K562 (cell line): Measurements from ENCODE around the gene DCAF11. TPM values are rescaled to one million over a fixed set of nuclear protein-coding genes. Genes with fewer than 3 reads are reported as not detected.

Experiments used
- ATAC-seq: fragments of 200-7000 bp; cut with Tn5 transposase; 3 replicates; pipeline ENCODE4 v1.9.1; 2020; ENCODE audit warnings: moderate library complexity
- BruUV-seq: library from RNA; stranded (reverse); fragments of 400-500 nt; replicated peaks from 2 replicates; lab custom pipeline; 2021; lab: Mats Ljungman, UMichigan
- CTCF ChIA-PET: fragments of 300-600 bp; formaldehyde crosslinking; extraction: SDS; loops from one replicate; lab custom pipeline; 2021; ENCODE audit warnings: low intra/inter-chr PET ratio; lab: Yijun Ruan, JAX
- POLR2A ChIA-PET: fragments of 300-600, 350-650 bp; sonication (Branson Sonifier 250); formaldehyde crosslinking; extraction: SDS; loops from one replicate; lab custom pipeline; 2021; ENCODE audit warnings: antibody characterized with exemption, inconsistent platforms; lab: Yijun Ruan, JAX
- DNase-seq, 4 experiments: peaks; one replicate each; pipeline versions ENCODE4 v3.0.0 to v3.0.0-alpha.2; 2011 to 2018; ENCODE audit warnings: low spot score in 3 of 4, mixed read lengths in 3 of 4; ENCODE audit errors: extremely low read depth in 1 of 4
- FAIRE-seq: peaks from 2 replicates; lab custom pipeline; 2011; peaks lifted over from hg19 to GRCh38; lab: Jason Lieb, UNC
- H2AFZ ChIP-seq: 2 replicates; pipeline ENCODE4 v1.6.0; 2011; ENCODE audit warnings: low read depth, low read length, control low read depth, inconsistent platforms
- H3K27ac ChIP-seq: fragments of 200-600 bp; 3 replicates; pipeline ENCODE4 v1.8.0; 2011; ENCODE audit warnings: low read depth, mild to moderate bottlenecking, control low read depth, inconsistent platforms, low read length, moderate library complexity, mixed read lengths; ENCODE audit errors: extremely low read depth
- H3K27me3 ChIP-seq, 2 experiments: fragments of 300-600 bp in 1 of 2; 2 replicates in 1 of 2; 3 replicates in 1 of 2; pipeline versions ENCODE4 v1.6.0 to v1.8.0; 2011; ENCODE audit warnings: inconsistent platforms in 2 of 2, low read length in 2 of 2, mild to moderate bottlenecking in 1 of 2, mixed read lengths in 1 of 2, moderate library complexity in 1 of 2; ENCODE audit not compliant: control insufficient read depth in 2 of 2, insufficient read depth in 2 of 2
- H3K36me3 ChIP-seq: fragments of 300-600 bp; 3 replicates; pipeline ENCODE4 v1.8.0; 2011; ENCODE audit warnings: mild to moderate bottlenecking, low read length, inconsistent platforms; ENCODE audit not compliant: control insufficient read depth, insufficient read depth
- H3K4me1 ChIP-seq, 2 experiments: fragments of 200-600 bp in 1 of 2; replicated peaks in 1 of 2; 2 replicates in 1 of 2; 3 replicates in 1 of 2; pipeline versions ENCODE4 v1.5.1 to v1.8.0; 2011; ENCODE audit warnings: inconsistent platforms in 2 of 2, low read length in 2 of 2, mild to moderate bottlenecking in 1 of 2, mixed read lengths in 1 of 2, moderate library complexity in 1 of 2; ENCODE audit not compliant: control insufficient read depth in 2 of 2, insufficient read depth in 2 of 2
- H3K4me2 ChIP-seq: 2 replicates; pipeline ENCODE4 v1.6.1; 2011; ENCODE audit warnings: low read length, control low read depth, inconsistent platforms, mixed read lengths; ENCODE audit not compliant: insufficient read depth
- H3K4me3 ChIP-seq: fragments of 200-600 bp; sonication (generic), shearing (Covaris generic); 2 replicates; pipeline ENCODE4 v1.5.1; 2016; ENCODE audit warnings: control low read depth, inconsistent platforms
- H3K79me2 ChIP-seq: fragments of 200-600 bp; 3 replicates; pipeline ENCODE4 v1.8.0; 2011; ENCODE audit warnings: low read length, inconsistent platforms; ENCODE audit not compliant: control insufficient read depth, insufficient read depth
- H3K9ac ChIP-seq, 2 experiments: 2 replicates each; pipeline versions ENCODE4 v1.6.0 to v1.6.1; 2011; ENCODE audit warnings: low read depth in 2 of 2, low read length in 2 of 2, control low read depth in 1 of 2, inconsistent platforms in 1 of 2, mild to moderate bottlenecking in 1 of 2, mixed read lengths in 1 of 2; ENCODE audit not compliant: insufficient read depth in 1 of 2
- H3K9me1 ChIP-seq: one replicate; pipeline ENCODE4 v1.6.0; 2011; ENCODE audit warnings: inconsistent platforms, mild to moderate bottlenecking, low read length, moderate library complexity; ENCODE audit not compliant: control insufficient read depth, insufficient read depth
- H3K9me3 ChIP-seq: replicated peaks from 2 replicates; pipeline ENCODE4 v1.5.1; 2011; ENCODE audit warnings: low read depth, low read length, inconsistent platforms; ENCODE audit not compliant: control insufficient read depth, insufficient read depth
- H4K20me1 ChIP-seq: replicated peaks from 2 replicates; pipeline ENCODE4 v1.6.1; 2011; ENCODE audit warnings: low read length, inconsistent platforms, mixed read lengths; ENCODE audit not compliant: control insufficient read depth, insufficient read depth
- AFF1 ChIP-seq, 2 experiments: fragments of 450-650 bp; IDR thresholded peaks; 2 replicates each; pipeline ENCODE4 v1.6.1; 2018; ENCODE audit warnings: mild to moderate bottlenecking in 2 of 2, low read depth in 1 of 2; ENCODE audit not compliant: partially characterized antibody in 2 of 2
- HDAC1 ChIP-seq, 2 experiments: fragments of 450-650 bp; IDR thresholded peaks; 2 replicates each; pipeline ENCODE4 v1.6.1; 2016 to 2017; ENCODE audit warnings: inconsistent platforms in 1 of 2, mild to moderate bottlenecking in 1 of 2, moderate library complexity in 1 of 2
- HMBOX1 ChIP-seq: sonication (generic); IDR thresholded peaks from 2 replicates; pipeline ENCODE4 v1.6.1; 2016
- SMARCA4 ChIP-seq: fragments of 450-650 bp; IDR thresholded peaks from 2 replicates; pipeline ENCODE4 v1.6.1; 2016
- YBX1 ChIP-seq: fragments of 450-650 bp; IDR thresholded peaks from 2 replicates; pipeline ENCODE4 v1.7.1; 2016; ENCODE audit warnings: mild to moderate bottlenecking
- ZBTB2 ChIP-seq: fragments of 450-650 bp; IDR thresholded peaks from 2 replicates; pipeline ENCODE4 v1.6.1; 2016; ENCODE audit warnings: antibody characterized with exemption
- WGBS: fragments of 100-300 bp; shearing (Covaris generic); methylation state at CpG from one replicate; pipeline ENCODE4 v1.1.6; 2016; ENCODE audit warnings: low coverage, mixed read lengths; ENCODE audit not compliant: insufficient coverage; ENCODE audit errors: missing lambda C conversion rate; 5-methylcytosine and 5-hydroxymethylcytosine counted together
- in situ Hi-C: fragments of 300-500 bp; cut with MboI; formaldehyde crosslinking; loops from 4 replicates; pipeline ENCODE4 v1.15.0; 2018; ENCODE audit warnings: inconsistent platforms, mixed read lengths
- intact Hi-C: fragments of 100-400 bp; cut with micrococcal nuclease; formaldehyde crosslinking; loops from 2 replicates; pipeline ENCODE4 v1.14.2; 2022
- polyA plus RNA-seq, 8 experiments: library from polyadenylated mRNA; depleted of rRNA in 4 of 8; stranded (reverse) in 5 of 8; unstranded in 3 of 8; fragments of >200 nt; fragmentation: Nextera tagmentation in 2 of 8; fragmentation: Illumina TruSeq in 1 of 8; extraction: Ambion mirVana in 2 of 8; extraction: Trizol in 1 of 8; gene quantifications; 2 replicates each; pipeline versions ENCODE4 v1.2.1 to v1.2.3, GENCODE V29; 2011 to 2014; ENCODE audit warnings: inconsistent platforms in 1 of 8, missing spikeins in 1 of 8
- total RNA-seq, 7 experiments: library from RNA; depleted of rRNA in 6 of 7; stranded (reverse); fragments of >200 nt in 6 of 7; fragmentation: Illumina TruSeq in 2 of 7; extraction: Trizol in 2 of 7; gene quantifications; 2 replicates each; pipeline versions ENCODE4 v1.2.1 to v1.2.3, GENCODE V29; 2011 to 2021; ENCODE audit warnings: low replicate concordance in 1 of 7

DCAF11 gene
- total and polyA plus RNA-seq, 9 of the 15 experiments (the other 6 are each of a cell fraction or from before 2014, with no cell fraction given), result 8.5 to 46.2 (median 36.4) TPM

GRCh38 chr14:24155100-24155499, 40.5 kb downstream of the DCAF11 start:
- POLR2A ChIA-PET, result interaction anchor here (1.2 to 1.3 kb wide), 2 partner anchors 8 to 19 kb away, joined by 3 to 4 read pairs; partner anchors contain the start of genes PSME1 and PSME2
- FAIRE-seq, result no peak

GRCh38 chr14:24156840-24157239, 42.3 kb downstream of the DCAF11 start:
- Histone ChIP-seq H3K4me3 (no peak overlapping the region), H3K27me3 (no peaks in the 10 kb centered on the region), H3K27ac (no peak overlapping the region), H3K9ac (no peak overlapping the region), H3K79me2 (peaks cover 6% of the 10 kb centered on the region; the same call in 1 of the 3 replicates), H4K20me1 (no peaks in the 10 kb centered on the region), H3K9me1 (no peaks in the 10 kb centered on the region), H3K36me3 (peaks cover 58% of the 10 kb centered on the region; the same call in 2 of the 3 replicates), H3K9me3 (no peaks in the 10 kb centered on the region), H2AFZ (no peak overlapping the region), H3K4me1 (peaks cover 6 to 19% of the 10 kb centered on the region in 2 experiments; a peak in 4 of 5 replicates), H3K4me2 (no peak overlapping the region)
- in situ Hi-C loops (no loop called here), intact Hi-C loops (no loop called here)
- ChIA-PET CTCF (no interaction called here), POLR2A (interaction anchor here (0.7 kb wide), 1 partner anchor 10 kb away, joined by 3 read pairs; the partner anchor contains the start of gene PSME2)
- no peak for FAIRE-seq
- WGBS, result 100% methylated on average over 1 of the region's 1 CpG
- no TSS peak for BruUV-seq
- TF ChIP-seq HMBOX1 (no peak), YBX1 (no peak), SMARCA4 (no peak), AFF1 (IDR thresholded peaks at IDR 0.05; ENCODE audit: low read depth in 1 of 2, partially characterized antibody in 2 of 2) (no peak), ZBTB2 (no peak)
- ATAC-seq, result no peak
- DNase-seq, result no peak

More at GRCh38 chr14:24155100-24155499, 40.5 kb downstream of the DCAF11 start:
- no peaks in the 10 kb centered on the region for H3K27me3 ChIP-seq
- H3K9me1 ChIP-seq, result no peaks in the 10 kb centered on the region
- H3K4me1 ChIP-seq, result peaks cover 0 to 11% of the 10 kb centered on the region in 2 experiments; a peak in 2 of 5 replicates
- no peak for TF ChIP-seq HDAC1 (IDR thresholded peaks at IDR 0.05)
- BruUV-seq, result no TSS peak
- intact Hi-C loops, result no loop called here
- no peaks in the 10 kb centered on the region for H4K20me1 ChIP-seq
- H3K79me2 ChIP-seq, result no peaks in the 10 kb centered on the region
- H3K4me3 ChIP-seq, result no peak overlapping the region
- 0 out of 4 replicates have a peak overlapping the region, but pooled peaks of 1 of the 2 experiments have one; percentile 35 for H3K9ac ChIP-seq
- no peak overlapping the region for H3K27ac ChIP-seq
- H3K9me3 ChIP-seq, result no peaks in the 10 kb centered on the region
- WGBS, result 98% methylated on average over 10 of the region's 10 CpGs
- in situ Hi-C loops, result no loop called here
- peaks cover 68% of the 10 kb centered on the region; the same call in 2 of the 3 replicates for H3K36me3 ChIP-seq
- no peak for ATAC-seq
- CTCF ChIA-PET, result no interaction called here
- H2AFZ ChIP-seq, result no peak overlapping the region
- no peak overlapping the region for H3K4me2 ChIP-seq
- no peak for DNase-seq
